ENCODE data around the gene KCNJ15. TPM values are rescaled to one million over a fixed set of nuclear protein-coding genes. Genes with fewer than 3 reads are reported as not detected.

KCNJ15 gene
- total RNA-seq, 1 experiment from 2014 or later = not detected

DNA sequence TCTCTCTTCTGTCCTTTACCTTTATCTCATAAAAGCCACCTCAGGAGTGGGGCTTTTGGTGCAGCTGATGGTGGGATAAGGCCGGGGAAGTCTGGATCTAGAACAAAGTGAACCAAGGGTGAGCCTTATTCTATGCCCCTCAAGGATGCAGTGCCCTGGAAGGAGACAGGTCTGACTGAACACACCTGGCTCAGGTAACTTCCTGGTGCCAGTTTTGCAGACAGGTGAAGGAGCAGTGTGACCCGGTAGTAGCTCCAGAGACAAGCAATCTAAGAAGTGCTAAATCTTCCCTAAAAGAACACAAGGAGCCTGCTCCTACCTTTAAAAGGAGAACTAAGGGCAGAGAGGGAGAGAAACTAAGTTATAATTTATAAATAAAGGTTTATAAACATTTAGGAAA is 2.9 kb downstream of the KCNJ15 start:
- DNase-seq (ENCODE audit: low read depth, low spot score) (no peak), ATAC-seq (no peak)
- TF ChIP-seq POLR2AphosphoS5 (IDR thresholded peaks at IDR 0.05; ENCODE audit: low read depth, low read length) (no peak), EZH2phosphoT487 (IDR thresholded peaks at IDR 0.05; ENCODE audit: borderline replicate concordance) (no peak), TCF7L2 (IDR thresholded peaks at IDR 0.05; ENCODE audit: borderline replicate concordance, extremely low read depth, insufficient read depth, insufficient read length) (no peak), ATF3 (IDR thresholded peaks at IDR 0.05) (no peak), ZNF274 (IDR thresholded peaks at IDR 0.05; ENCODE audit: low read depth, low read length) (no peak), CBX3 (IDR thresholded peaks at IDR 0.05; ENCODE audit: low read depth) (no peak), ELF1 (IDR thresholded peaks at IDR 0.05; ENCODE audit: borderline replicate concordance, low read depth) (no peak), CEBPB (IDR thresholded peaks at IDR 0.05; ENCODE audit: low read depth) (no peak), REST (IDR thresholded peaks at IDR 0.05; ENCODE audit: low read depth) (no peak), EGR1 (IDR thresholded peaks at IDR 0.05; ENCODE audit: low read depth) (no peak), ZFX (IDR thresholded peaks at IDR 0.05) (no peak), EZH2 (IDR thresholded peaks at IDR 0.05) (no peak), MAX (IDR thresholded peaks at IDR 0.05) (no peak), FOSL1 (IDR thresholded peaks at IDR 0.05; ENCODE audit: low read depth) (no peak), SRF (IDR thresholded peaks at IDR 0.05; ENCODE audit: low read depth) (no peak)
- TF ChIP-seq, protein P1, sequence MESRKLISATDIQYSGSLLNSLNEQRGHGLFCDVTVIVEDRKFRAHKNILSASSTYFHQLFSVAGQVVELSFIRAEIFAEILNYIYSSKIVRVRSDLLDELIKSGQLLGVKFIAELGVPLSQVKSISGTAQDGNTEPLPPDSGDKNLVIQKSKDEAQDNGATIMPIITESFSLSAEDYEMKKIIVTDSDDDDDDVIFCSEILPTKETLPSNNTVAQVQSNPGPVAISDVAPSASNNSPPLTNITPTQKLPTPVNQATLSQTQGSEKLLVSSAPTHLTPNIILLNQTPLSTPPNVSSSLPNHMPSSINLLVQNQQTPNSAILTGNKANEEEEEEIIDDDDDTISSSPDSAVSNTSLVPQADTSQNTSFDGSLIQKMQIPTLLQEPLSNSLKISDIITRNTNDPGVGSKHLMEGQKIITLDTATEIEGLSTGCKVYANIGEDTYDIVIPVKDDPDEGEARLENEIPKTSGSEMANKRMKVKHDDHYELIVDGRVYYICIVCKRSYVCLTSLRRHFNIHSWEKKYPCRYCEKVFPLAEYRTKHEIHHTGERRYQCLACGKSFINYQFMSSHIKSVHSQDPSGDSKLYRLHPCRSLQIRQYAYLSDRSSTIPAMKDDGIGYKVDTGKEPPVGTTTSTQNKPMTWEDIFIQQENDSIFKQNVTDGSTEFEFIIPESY (IDR thresholded peaks at IDR 0.05; ENCODE audit: extremely low read depth, insufficient replicate concordance, low read length) = no peak
- no peaks in the 10 kb centered on the region for H3K36me3 ChIP-seq (ENCODE audit: control insufficient read depth in 1 of 2, insufficient read depth in 2 of 2, low read length in 2 of 2)
- H2AFZ ChIP-seq (ENCODE audit: low read depth, low read length, poor library complexity, severe bottlenecking) = no peak overlapping the region
- H3K4me2 ChIP-seq (ENCODE audit: low read length) = no peak overlapping the region
- BruUV-seq (replicated peaks) = no TSS peak
- no peaks in the 10 kb centered on the region for H3K9me2 ChIP-seq (ENCODE audit: insufficient read depth)
- POLR2A ChIA-PET = no interaction called here
- H3K9me3 ChIP-seq (ENCODE audit: control insufficient read depth in 1 of 2, insufficient read depth in 1 of 2, low read depth in 1 of 2, low read length in 2 of 2) = peaks cover 0 to 7% of the 10 kb centered on the region in 2 experiments; a peak in 1 of 4 replicates
- intact Hi-C loops (cut with micrococcal nuclease) = no loop called here
- no peaks in the 10 kb centered on the region for H3K27me3 ChIP-seq (ENCODE audit: insufficient read depth, low read length)
- no peak overlapping the region for H3K4me3 ChIP-seq (replicated peaks in 1 of 2; ENCODE audit: low read depth in 1 of 2, low read length in 2 of 2)
- H3K27ac ChIP-seq (ENCODE audit: low read depth, low read length) = no peak overlapping the region
- CTCF ChIA-PET = no interaction called here
- RAD21 ChIA-PET (ENCODE audit: low non-redundant PET in 1 of 2, low total read pairs in 2 of 2, uncharacterized antibody in 2 of 2, unreplicated experiment in 2 of 2) = no interaction called here
- H3K4me1 ChIP-seq (ENCODE audit: control insufficient read depth in 1 of 2, insufficient read depth in 2 of 2, low read length in 2 of 2) = no peaks in the 10 kb centered on the region
- H4K20me1 ChIP-seq (ENCODE audit: insufficient read depth) = no peaks in the 10 kb centered on the region
- no peaks in the 10 kb centered on the region for H3K79me2 ChIP-seq (ENCODE audit: insufficient read depth, low read length)
- H3K9ac ChIP-seq (ENCODE audit: low read length) = no peak overlapping the region

Data from HCT116 (cell line).